Measurements from ENCODE around the gene TRIM44. TPM values are rescaled to one million over a fixed set of nuclear protein-coding genes. Genes with fewer than 3 reads are reported as not detected.

Gene TRIM44
- total RNA-seq, 1 experiment from 2014 or later, result 32.2 TPM

DNA sequence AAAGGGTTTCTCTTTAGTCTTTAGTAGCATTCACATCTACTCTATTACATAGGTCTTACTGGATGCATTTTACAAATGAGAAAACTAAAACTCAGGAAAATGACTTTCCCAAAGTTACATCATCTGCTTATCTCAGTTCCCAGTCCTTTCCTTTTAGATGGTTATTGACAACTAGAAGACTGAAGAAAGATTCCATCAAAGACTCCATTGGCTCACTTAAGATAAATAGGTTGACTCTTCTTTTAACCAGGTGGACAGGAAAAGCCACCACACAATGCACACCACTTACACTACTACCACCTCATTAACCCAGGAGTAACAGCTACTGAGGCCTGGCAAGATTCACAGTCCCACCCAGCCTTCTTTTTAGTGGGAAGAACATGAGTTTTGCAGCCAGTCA lies 123.6 kb downstream of the TRIM44 start:
- no peak for DNase-seq (ENCODE audit: low read depth, low spot score)

DNA sequence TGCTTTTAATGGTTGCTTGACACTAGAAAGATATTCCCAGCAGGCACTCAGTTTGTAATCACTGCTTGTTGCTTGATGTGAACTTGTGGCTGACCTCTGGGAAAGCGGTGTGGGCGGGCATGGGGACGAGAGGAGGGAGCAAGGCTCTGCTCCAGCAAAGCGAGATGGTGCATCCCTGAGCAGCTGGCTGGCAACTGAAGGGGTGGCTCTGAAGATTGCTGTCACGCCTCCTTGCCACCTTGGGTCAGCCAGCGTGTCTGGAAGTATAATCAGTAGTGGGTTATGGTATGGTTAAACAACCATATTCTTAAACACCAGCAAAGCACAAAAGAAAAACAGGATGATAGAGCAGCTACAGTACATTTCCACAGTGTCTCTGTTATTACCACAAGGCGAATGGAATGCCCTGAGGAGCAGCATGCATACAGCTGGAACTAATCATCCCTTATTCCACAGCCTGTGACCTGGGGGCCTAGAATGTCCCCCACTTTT lies 124.5 kb downstream of the TRIM44 start:
- DNase-seq (ENCODE audit: low read depth, low spot score), result no peak
- in situ Hi-C loops (cut with HindIII; ENCODE audit: low pct_unique_long_range_greater_than_20kb, low sequenced_read_pairs), result no loop called here

More for the DNA sequence above, 123.6 kb downstream of the TRIM44 start:
- in situ Hi-C loops (cut with HindIII; ENCODE audit: low pct_unique_long_range_greater_than_20kb, low sequenced_read_pairs), result no loop called here

DNA sequence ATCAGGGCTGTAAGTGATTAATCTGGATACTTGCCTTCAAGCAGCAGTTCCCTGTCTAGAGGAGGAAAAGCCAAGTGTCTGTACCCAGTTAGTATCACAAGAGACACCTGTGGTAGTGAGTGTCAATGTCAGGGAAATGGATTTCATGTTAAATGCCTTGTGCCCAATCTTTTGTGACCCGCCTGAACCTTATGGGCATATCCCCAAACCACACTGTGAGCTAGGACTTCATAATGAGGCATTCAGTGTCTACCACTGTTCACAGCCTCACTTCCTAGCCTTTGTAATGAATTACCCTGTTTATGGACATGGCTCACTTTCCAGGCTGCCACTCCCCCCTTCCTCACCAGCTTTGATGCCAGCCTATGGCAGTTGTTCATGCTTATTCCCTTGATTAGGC lies 125.1 kb downstream of the TRIM44 start:
- DNase-seq (ENCODE audit: low read depth, low spot score), result no peak
- in situ Hi-C loops (cut with HindIII; ENCODE audit: low pct_unique_long_range_greater_than_20kb, low sequenced_read_pairs), result no loop called here

DNA sequence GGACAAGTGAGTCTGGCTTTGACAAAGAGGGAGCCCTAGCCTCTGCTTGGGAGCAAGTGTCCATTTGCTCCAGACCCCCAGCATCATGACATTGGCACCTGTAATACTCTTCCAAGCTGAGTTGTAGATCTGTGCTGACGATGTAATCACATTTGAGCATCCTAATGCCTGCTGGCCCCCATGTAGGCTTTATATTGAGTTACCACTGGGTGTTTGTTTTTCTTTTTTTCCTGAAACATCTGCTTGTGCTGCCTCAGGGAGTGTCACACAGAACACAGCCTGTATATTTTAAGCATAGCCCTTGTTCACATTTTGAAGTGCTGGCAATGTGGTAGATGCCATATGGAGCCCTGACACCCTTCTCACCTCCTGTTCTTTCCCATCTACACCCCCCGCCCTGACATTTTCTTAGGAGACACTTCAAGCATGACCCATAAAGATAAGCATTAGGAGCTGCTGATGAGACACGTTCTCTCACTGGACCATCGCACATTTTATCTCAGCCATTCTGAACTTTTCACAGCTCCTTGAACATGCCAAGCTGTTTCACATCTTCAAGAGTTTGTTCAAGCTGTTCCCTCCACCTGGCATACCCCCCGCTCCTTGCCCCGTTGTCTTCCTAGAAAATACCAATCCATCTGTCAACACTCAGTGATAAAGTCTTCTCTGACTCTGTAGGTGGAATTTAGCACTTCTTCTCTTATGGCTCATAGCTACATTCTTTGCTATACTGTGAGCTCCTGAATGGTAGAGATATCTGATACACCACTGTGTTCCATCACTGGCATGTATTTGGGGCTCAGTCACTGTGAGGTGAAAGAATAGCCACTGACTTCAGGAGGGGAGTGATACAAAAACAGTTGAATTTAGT lies 128.7 kb downstream of the TRIM44 start:
- in situ Hi-C loops (cut with HindIII; ENCODE audit: low pct_unique_long_range_greater_than_20kb, low sequenced_read_pairs), result no loop called here

DNA sequence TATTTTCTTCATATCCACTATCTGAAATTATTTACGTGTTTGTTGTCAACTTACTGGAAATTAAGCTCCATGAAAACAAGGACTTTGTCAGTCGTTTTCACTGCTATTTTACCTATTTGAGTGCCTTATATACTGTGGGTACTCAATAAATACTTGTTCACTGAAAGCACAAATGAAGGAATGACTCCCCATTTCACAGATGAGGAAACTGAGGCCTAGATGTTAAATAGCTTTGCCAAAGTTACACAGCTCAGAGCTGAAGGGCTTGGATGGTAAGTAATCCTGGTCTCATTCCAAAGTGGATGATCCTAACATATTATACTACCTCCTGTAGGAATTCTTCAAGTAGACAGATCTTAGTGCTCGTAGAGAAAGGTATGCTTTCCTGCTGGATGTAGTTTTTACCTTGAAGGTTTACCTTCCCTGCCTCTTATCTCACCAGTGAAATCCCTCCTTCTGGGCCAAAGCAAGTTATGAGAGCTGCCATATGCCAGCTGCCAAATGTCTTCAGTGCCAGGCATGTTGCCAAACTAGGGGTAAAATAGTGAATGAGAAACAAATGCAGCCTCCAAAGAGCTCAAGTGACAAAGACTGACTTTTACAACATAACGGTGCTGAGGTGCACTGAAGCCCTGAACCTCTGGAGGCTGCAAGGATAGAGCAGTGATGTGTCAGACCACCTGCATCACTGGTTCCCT lies 129.7 kb downstream of the TRIM44 start:
- DNase-seq (ENCODE audit: low read depth, low spot score), result no peak
- in situ Hi-C loops (cut with HindIII; ENCODE audit: low pct_unique_long_range_greater_than_20kb, low sequenced_read_pairs), result no loop called here

More for the DNA sequence above, 128.7 kb downstream of the TRIM44 start:
- no peak for DNase-seq (ENCODE audit: low read depth, low spot score)

DNA sequence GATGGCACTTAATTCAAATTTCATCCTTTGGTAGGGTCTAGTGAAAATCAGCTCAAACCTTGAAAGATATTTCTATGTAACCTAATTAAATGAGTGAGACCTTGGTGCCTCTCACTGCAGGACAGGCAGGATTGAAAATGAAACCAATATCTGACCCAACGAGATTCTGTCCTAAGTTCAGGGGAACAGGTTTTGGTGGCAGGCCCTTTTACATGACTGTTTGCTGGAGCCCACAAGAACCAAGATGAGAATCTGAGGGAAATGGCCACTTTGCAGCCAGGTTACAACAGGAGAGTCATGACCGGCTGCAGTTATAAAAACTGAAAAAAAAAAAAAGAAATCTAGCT lies 130.2 kb downstream of the TRIM44 start:
- in situ Hi-C loops (cut with HindIII; ENCODE audit: low pct_unique_long_range_greater_than_20kb, low sequenced_read_pairs), result no loop called here
- no peak for DNase-seq (ENCODE audit: low read depth, low spot score)

DNA sequence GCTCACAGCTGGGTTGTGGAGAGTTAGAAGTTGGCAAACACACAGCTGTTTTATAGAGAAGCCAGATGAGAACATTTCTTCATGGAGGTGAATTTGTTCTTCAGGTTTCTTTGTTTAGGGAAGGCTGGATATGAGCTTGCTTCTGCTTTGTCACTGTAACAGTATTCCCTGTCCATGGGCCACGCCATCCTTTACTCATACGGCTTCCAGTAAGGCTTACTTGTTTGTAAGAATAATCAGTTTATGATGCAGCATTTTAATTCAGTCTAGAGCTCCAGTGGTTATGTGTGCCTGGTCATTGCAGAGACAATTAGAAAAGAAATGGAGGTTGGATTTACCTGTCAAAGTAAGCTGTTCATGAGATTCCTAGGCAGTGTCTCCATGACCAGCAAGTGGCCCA lies 131.8 kb downstream of the TRIM44 start:
- in situ Hi-C loops (cut with HindIII; ENCODE audit: low pct_unique_long_range_greater_than_20kb, low sequenced_read_pairs), result no loop called here
- no peak for DNase-seq (ENCODE audit: low read depth, low spot score)

DNA sequence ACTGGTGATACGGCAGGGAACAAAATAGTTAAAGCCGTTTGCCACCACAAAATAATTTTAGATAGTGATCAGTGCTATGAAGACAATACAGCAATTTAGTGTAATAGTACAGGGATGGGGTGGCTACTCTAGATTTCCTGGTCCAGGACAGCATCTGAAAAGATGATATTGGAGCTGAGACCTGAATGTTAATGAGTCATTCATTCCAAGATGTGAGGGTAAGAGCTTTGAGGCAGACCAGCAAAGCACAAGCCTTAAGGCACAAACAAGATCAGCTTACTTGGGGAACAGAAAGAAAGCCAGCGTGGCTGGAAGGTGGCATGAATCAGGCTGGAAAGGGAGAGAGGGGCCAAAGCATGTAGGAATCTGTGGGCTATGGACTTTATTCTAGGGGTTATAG lies 132.3 kb downstream of the TRIM44 start:
- in situ Hi-C loops (cut with HindIII; ENCODE audit: low pct_unique_long_range_greater_than_20kb, low sequenced_read_pairs), result no loop called here
- no peak for DNase-seq (ENCODE audit: low read depth, low spot score)

DNA sequence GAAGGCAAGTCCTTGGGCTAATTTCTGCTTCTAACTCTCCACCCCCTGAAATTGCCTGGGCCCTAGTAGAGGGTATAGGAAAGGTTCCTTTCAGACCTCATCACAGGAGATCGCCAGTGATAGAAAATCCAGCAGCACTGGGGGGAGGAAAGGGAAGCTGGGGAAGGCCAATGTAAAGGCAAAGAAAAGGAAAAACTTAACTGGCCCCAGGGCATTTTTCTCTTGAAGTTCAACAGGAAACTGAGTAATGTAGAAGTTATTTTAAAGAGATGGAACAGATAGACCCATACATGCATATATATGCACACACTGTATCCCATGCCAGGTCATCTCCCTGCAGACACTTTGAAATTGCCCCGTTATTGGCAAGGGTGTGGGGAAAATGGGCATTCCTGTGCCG lies 134.0 kb downstream of the TRIM44 start:
- DNase-seq (ENCODE audit: low read depth, low spot score), result peak; percentile 72
- in situ Hi-C loops (cut with HindIII; ENCODE audit: low pct_unique_long_range_greater_than_20kb, low sequenced_read_pairs), result no loop called here

DNA sequence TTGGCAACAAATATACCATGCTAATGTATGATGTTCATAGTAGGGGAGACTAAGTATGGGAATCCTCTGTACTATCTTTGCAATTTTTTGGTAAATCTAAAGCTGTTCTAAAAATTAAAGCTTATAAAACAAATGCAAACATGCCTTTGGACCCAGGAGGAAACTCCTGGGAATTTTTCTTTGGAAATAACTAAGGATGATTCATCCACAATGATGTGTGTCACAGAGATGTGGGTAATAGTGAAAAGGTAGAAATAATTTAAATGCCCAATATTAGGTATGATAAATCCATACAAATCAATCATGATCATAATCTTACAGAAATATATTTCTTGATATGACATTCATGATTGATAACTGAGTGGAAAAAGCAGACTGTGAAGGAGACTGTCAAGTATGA lies 135.8 kb downstream of the TRIM44 start:
- DNase-seq (ENCODE audit: low read depth, low spot score), result no peak
- in situ Hi-C loops (cut with HindIII; ENCODE audit: low pct_unique_long_range_greater_than_20kb, low sequenced_read_pairs), result no loop called here

DNA sequence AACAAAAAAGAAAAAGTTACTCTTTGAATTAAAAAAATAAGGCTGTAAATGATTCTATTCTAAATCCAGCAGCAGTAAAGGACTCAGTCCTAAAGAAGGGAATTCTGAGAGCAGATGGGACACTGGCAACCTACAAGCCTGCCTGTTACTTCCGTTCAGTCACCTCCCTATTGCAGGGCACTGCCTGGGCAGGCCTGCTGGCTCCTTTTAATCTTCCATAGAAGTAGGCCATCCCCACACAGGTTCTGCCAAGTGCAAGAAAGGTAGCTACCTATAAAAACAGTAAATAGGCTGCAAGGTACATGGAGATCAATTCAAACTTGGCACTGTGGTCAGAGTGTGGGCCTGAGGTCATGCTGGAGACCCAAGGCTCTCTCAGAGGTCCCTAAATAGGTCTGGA lies 136.4 kb downstream of the TRIM44 start:
- DNase-seq (ENCODE audit: low read depth, low spot score), result no peak
- in situ Hi-C loops (cut with HindIII; ENCODE audit: low pct_unique_long_range_greater_than_20kb, low sequenced_read_pairs), result no loop called here

DNA sequence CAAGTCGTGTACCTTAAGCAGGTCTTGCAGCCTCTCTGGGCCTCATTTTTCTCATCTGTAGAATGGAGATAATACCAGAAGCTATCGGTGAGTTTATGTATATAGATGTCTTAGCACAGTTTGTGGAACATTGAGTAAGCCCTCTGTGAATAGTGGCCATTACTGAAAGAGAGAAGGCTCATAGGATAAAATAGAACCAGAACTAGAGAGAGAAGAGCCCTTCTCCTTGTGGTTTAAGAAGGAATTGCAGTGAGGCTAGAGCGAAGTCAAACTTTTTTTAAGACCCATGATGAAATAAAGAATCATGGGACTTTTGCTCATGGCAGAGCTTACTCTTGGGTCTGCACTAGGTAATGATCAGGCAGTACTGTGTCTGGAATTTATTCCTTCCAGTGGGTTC lies 137.1 kb downstream of the TRIM44 start:
- DNase-seq (ENCODE audit: low read depth, low spot score), result no peak
- in situ Hi-C loops (cut with HindIII; ENCODE audit: low pct_unique_long_range_greater_than_20kb, low sequenced_read_pairs), result no loop called here

DNA sequence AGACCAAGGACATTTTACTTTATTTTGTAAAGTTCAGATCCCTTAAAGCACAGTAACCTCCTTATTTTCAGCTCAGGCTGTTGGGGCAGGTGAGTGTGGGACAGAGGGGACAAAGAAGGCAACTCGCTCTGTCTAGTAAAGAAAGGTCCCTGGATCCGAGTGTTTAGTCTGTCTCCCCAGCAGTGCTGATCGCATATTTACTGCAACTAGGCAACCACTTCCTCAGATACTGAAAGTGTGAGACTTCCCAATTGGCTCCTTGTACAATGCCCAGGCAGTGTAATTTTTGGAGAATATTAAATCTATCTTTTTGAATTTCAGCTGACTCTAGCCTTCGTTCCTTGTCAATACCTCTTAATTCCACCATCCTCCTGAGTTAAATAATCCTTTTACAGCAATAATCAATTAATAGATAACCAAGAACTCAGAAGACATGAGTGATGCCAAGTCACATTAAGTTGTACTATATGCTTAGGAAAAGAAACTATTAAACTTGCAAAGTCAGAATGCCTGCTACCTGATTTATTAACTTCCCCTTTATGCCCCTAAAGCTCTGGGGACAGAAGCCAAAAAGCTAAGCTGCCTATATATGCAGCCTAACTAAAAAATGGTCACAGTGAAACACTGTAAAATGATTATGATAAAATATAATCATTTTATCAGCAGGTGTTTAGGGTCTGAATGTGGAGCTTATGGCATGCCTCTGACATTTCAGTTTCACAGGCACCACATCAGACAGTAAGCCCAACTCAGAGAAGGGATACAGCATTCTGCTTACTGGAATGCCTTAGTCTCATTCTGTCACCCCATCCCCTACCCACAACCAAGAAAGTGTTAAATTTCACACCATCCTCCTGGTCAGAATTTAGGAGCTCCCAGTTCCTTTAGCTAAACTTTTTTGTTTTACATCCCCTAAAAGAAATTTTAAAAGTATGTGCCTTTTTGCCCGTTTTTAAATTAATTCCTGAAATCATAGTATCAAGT lies 138.7 kb downstream of the TRIM44 start:
- no peak for DNase-seq (ENCODE audit: low read depth, low spot score)
- in situ Hi-C loops (cut with HindIII; ENCODE audit: low pct_unique_long_range_greater_than_20kb, low sequenced_read_pairs), result no loop called here

DNA sequence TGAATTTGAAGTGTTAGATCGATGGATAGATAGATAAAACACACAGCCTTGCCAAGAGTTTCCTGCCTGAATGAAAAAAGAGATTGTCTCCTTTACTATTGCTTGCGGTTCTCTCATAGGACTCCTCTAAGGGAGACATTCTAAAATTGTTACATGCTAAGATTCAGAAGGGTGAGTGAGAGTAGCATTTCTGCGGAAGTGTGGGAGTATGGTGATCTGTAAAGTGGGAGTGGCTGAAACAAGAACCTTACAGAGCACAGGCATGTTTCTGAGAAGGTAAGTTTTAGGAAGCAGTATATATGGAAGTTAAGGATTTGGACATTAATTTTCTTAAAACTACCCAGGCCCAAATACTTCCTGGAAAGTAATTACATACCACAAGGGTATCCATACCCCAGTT lies 139.6 kb downstream of the TRIM44 start:
- no peak for DNase-seq (ENCODE audit: low read depth, low spot score)
- in situ Hi-C loops (cut with HindIII; ENCODE audit: low pct_unique_long_range_greater_than_20kb, low sequenced_read_pairs), result no loop called here

DNA sequence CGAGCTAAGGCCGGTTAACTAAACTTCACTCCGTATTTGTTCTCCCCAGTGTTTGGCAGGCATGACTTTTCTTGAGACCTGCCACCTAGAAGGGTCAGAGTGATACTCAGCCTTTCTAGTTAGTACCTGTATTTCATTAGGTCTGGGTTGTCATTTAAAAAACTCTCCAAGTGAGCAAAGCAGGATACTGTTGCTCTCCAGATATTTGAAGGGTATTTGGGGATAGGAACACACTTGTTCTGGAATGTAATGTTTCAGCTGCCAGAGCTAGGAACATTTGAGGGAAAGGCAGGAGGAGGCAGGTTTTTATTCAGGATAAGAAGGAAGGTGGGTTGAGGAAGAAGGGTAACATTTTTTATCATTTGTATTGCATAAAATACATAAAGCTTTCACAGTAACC lies 140.1 kb downstream of the TRIM44 start:
- in situ Hi-C loops (cut with HindIII; ENCODE audit: low pct_unique_long_range_greater_than_20kb, low sequenced_read_pairs), result no loop called here

DNA sequence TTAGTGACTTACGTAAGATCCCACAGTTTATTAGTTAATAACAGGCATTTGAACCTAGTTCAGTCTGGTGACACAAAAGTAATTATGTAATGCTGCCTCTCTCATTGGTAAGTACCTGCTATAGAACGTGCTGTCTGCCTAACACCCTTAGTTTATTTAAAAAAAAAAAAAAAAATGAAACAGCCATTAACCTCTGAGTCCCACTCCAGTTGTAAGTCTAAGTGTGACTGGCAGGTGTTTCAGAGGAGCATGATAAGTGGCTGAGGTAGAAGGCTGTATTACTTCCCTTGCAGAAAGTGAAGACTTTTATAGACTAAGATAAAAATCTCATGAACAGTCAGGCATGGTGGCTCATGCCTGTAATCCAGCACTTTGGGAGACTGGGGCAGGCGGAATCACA lies 140.5 kb downstream of the TRIM44 start:
- no peak for DNase-seq (ENCODE audit: low read depth, low spot score)
- in situ Hi-C loops (cut with HindIII; ENCODE audit: low pct_unique_long_range_greater_than_20kb, low sequenced_read_pairs), result no loop called here

More for the DNA sequence above, 140.1 kb downstream of the TRIM44 start:
- DNase-seq (ENCODE audit: low read depth, low spot score), result no peak

DNA sequence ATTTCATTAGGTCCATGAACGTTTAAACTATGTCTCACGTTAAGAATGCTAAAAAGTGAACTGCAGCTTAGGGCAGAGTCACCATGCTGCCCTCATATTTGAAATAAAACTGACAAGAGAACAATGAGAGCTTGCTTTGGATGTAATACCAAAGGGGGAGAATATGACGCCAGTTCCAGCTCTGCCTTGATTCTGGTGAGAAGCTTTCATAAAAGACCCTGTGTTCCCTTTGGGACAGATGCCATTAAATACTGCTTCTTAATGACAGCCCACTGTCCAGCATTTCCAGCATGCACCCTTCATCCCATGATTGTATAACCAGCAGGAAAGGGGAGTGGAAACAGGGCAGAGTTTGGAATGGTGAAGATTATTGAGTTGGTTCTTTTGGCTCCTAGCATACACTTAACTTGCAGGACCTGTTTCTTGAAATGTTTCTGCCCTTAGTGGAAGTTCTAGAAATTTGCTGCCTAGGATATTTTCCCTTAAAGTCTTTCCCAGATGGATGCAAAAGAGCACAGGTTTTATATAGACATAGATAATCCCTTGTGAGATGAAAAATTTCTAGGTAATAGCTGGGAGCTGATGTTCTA lies 142.0 kb downstream of the TRIM44 start:
- DNase-seq (ENCODE audit: low read depth, low spot score), result peak; percentile 94
- in situ Hi-C loops (cut with HindIII; ENCODE audit: low pct_unique_long_range_greater_than_20kb, low sequenced_read_pairs), result no loop called here
